Subcutaneous adipose tissue (tissue), 4 donors: Measurements from ENCODE around the gene CBX7. TPM values are rescaled to one million over a fixed set of nuclear protein-coding genes. Genes with fewer than 3 reads are reported as not detected.

Experiments used
- total RNA-seq, 4 donors: library from RNA; depleted of rRNA; stranded (reverse); fragments of >200 nt; gene quantifications; one replicate each; pipeline ENCODE4 v1.1.0, GENCODE V29; 2016
- TF ChIP-seq, protein P1 (sequence below): fragments of 450-650 bp; IDR thresholded peaks from one replicate; pipeline ENCODE4 v1.5.1; 2016; ENCODE audit warnings: low read depth, mild to moderate bottlenecking, control low read depth, antibody characterized with exemption, moderate library complexity

Gene CBX7
- total RNA-seq, 4 donors from 2014 or later = 37.4 to 74.2 (median 50.7) TPM

DNA sequence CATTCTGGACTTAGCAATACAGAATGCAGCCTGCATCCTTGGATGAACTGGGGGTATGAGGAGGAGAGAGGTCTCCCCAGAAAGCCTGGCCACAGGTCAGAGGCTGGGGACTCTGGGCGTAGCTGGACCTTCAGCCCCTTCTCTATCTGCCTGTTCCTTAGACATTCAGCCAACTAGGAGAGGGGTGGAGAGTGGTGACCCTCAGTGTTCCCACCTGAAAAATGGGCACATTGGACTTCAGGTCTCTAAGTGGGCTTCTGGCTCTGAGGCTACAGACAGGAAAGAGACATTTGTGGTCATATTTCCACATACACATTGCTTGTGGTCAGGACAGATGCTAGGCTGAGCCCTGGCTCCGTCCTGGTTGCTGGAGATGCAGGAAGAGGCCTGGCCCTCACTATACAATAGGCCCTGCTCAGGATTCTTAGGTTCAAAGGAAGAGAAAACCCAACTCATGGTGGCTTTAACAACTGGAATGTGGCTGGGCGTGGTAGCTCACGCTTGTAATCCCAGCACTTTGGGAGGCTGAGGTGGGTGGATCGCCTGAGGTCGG is 30.1 kb upstream of the CBX7 start:
- TF ChIP-seq, protein P1, sequence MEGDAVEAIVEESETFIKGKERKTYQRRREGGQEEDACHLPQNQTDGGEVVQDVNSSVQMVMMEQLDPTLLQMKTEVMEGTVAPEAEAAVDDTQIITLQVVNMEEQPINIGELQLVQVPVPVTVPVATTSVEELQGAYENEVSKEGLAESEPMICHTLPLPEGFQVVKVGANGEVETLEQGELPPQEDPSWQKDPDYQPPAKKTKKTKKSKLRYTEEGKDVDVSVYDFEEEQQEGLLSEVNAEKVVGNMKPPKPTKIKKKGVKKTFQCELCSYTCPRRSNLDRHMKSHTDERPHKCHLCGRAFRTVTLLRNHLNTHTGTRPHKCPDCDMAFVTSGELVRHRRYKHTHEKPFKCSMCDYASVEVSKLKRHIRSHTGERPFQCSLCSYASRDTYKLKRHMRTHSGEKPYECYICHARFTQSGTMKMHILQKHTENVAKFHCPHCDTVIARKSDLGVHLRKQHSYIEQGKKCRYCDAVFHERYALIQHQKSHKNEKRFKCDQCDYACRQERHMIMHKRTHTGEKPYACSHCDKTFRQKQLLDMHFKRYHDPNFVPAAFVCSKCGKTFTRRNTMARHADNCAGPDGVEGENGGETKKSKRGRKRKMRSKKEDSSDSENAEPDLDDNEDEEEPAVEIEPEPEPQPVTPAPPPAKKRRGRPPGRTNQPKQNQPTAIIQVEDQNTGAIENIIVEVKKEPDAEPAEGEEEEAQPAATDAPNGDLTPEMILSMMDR = no peak

DNA sequence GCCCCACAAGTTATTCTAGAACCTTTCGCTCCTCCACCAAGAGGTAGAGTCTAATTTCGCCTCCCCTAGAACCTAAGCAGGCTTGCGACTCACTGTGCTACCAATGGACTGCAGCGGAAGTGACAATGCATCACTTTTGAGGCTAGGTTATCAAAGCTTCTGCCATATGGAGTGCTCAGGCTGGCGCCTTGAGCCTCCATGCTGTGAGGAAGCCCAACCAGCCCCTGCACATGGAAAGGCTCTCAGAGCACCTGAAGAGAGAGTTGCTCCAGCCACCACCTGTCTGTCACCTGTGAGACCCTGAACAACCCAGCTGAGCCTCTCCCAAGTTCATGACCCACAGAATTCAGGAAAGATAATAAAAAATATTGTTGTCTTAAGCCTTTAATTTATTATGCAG is 29.3 kb upstream of the CBX7 start:
- TF ChIP-seq, protein P1 = no peak

DNA sequence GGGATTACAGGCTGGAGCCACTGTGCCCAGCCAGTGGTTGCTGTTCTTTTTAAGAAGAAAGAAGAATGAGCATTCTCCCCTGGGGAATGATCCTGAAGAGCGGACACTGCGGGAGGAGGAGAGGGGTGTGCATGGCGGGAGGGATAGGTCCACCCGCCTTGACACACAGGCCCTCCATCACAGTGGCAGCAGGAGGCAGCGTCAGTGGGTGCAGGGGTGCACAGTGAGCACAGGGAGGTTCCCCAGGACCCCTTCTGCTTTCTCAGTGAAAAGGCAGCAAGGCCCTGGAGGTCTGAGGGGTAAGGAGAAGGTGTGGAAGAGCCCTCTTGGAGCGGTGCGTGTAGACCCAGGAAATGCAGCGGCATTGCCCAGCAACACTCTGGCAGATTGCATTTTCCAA is 28.9 kb upstream of the CBX7 start:
- TF ChIP-seq, protein P1 = no peak

DNA sequence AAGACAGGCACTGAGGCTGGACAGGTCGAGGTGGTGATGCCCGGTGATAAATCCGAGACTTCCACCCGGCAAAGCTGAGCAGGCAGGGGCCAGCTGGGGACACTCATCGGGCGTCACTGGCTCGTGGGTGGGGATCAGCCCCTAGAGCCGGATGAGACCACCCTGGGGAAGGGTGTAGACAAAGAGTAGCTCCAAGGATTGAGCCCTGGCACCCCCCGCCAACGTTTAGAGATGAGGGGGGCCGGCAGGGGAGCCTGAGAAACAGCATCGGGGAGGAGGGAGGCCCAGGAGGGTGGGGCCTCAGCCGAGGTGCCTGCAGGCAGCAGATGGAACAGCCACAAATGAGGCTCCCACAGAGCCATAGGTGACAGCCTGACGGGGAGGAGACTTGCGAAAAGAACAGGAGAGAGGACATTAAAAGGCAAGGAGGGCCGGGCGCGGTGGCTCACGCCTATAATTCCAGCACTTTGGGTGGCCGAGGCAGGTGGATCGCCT is 27.4 kb upstream of the CBX7 start:
- TF ChIP-seq, protein P1 = no peak

DNA sequence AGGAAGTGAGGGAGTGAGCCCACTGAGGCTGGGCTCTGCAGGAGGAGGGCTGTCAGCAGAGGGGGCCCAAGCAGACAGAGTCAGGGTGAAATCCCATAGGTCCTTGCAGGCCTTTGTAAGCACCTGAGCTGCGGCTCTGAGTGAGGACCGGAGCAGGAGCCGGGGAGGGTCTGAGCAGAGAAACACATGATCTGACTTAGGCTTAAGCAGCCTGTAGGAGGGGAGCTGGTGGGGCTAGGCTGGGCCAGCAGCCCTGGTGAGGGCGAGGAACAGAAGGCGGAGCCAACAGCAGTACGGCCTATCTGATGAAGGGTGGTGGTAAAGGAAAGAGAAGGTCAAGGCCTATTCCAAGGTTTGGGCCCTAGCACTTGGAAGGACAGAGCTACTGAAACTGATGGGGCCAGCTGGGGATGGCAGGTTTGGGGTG is 26.9 kb upstream of the CBX7 start:
- TF ChIP-seq, protein P1 = no peak

DNA sequence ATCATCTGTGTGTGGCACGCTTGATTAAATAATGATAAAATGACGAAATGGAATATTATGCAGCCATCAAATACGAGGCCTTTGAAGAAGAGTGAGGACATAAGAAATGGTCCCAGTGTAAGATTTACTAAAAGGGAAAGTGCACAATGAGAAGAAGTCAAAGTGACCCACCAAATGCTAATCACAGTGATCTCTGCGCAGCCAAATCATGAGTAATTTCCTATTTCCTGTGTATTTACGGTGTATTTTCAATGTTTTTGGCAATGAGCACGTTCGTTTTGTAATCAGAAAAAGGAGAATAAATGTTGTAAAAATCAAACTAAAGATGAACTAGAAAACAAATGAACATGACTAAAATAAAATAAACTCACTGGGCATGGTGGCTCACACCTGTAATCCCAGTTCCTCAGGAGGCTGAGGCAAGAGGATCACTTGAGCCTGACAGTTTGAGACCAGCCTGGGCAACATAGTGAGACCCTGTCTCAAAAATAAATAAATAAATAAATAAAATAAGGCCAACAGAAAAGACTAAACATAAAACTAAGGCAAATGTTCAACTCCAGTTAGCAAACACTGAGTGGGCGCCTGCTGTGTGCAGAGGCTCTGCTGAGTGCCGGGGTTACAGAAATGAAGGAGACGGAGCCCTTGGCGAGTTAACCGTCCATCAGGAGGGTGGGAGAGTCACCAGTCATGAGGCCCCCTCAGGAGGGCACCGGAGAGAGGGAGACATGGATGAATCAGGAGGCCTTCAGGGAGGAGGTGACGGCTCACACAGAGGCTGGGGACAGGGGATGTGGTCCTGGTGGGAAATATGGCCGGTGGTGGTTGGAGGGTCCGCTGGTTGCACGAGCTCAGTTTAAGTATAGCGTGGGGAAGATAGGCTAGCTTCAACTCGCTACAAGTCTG is 26.0 kb upstream of the CBX7 start:
- TF ChIP-seq, protein P1 = no peak

DNA sequence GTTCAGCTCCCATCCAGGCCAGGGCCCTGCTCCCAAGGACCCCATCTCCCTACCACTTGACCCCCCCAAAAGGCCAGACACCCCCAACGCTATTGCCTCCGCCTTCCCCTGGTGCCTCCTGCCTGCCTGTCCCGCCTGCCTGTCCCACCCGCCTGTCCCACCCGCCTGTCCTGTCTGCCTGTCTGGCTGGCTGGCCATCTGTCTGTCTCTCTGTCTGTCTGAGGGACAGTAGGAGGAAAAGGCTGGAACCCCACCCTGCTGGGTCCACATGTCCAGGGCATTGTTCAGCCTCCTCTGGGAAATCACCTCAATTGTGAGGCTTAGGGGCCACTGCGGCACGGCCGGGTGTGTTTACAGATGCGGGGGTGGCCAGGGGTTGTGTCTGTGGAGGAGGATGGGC is 25.3 kb upstream of the CBX7 start:
- TF ChIP-seq, protein P1 = no peak
